K562 (cell line): ENCODE data around the gene FBXL12. TPM values are rescaled to one million over a fixed set of nuclear protein-coding genes. Genes with fewer than 3 reads are reported as not detected.

ENCODE experiments used
- ARID1B ChIP-seq: fragments of 450-650 bp; IDR thresholded peaks from 2 replicates; pipeline ENCODE4 v1.6.1; 2016; ENCODE audit warnings: antibody characterized with exemption, mild to moderate bottlenecking, inconsistent platforms
- ARID2 ChIP-seq: fragments of 450-650 bp; IDR thresholded peaks from 2 replicates; pipeline ENCODE4 v1.6.1; 2017; ENCODE audit warnings: antibody characterized with exemption, mild to moderate bottlenecking
- BCOR ChIP-seq: fragments of 450-650 bp; IDR thresholded peaks from 2 replicates; pipeline ENCODE4 v1.6.1; 2016
- DEAF1 ChIP-seq: fragments of 450-650 bp; formaldehyde crosslinking; IDR thresholded peaks from 2 replicates; pipeline ENCODE4 v1.4.0; 2020; ENCODE audit warnings: mild to moderate bottlenecking, moderate library complexity
- ELF1 ChIP-seq: fragments of 200-800 bp; sonication (Bioruptor generic); IDR thresholded peaks from 2 replicates; pipeline ENCODE4 v1.6.1; 2016; ENCODE audit warnings: missing genetic modification characterization, missing compliant biosample characterization
- ERF ChIP-seq: fragments of 450-650 bp; formaldehyde crosslinking; IDR thresholded peaks from 2 replicates; pipeline ENCODE4 v1.4.0; 2020; ENCODE audit warnings: mild to moderate bottlenecking, mixed read lengths
- ETS1 ChIP-seq: conservative IDR thresholded peaks from 2 replicates; pipeline ENCODE4 v1.6.1; 2011; ENCODE audit warnings: low read depth, mild to moderate bottlenecking, low read length; ENCODE audit not compliant: control insufficient read depth
- HDAC3 ChIP-seq: fragments of 450-650 bp; IDR thresholded peaks from 2 replicates; pipeline ENCODE4 v1.6.1; 2018; ENCODE audit warnings: borderline replicate concordance, mild to moderate bottlenecking, moderate library complexity; ENCODE audit not compliant: partially characterized antibody
- KDM2B ChIP-seq: fragments of 250-450 bp; sonication (Bioruptor Pico); IDR thresholded peaks from 2 replicates; pipeline ENCODE4 v1.8.0; 2021; ENCODE audit warnings: mild to moderate bottlenecking, moderate library complexity
- MLLT1 ChIP-seq, 2 experiments: fragments of 450-650 bp; IDR thresholded peaks; 2 replicates each; pipeline ENCODE4 v1.6.1; 2016
- MTA2 ChIP-seq: fragments of 450-650 bp; IDR thresholded peaks from 2 replicates; pipeline ENCODE4 v1.6.1; 2016; ENCODE audit warnings: low read depth
- PKNOX1 ChIP-seq: fragments of 450-650 bp; IDR thresholded peaks from 2 replicates; pipeline ENCODE4 v1.6.1; 2016
- POLR2H ChIP-seq: IDR thresholded peaks from 2 replicates; pipeline ENCODE4 v1.6.1; 2016; ENCODE audit warnings: missing genetic modification characterization, low read depth, mild to moderate bottlenecking, control low read depth, missing compliant biosample characterization, moderate library complexity
- RREB1 ChIP-seq: fragments of 250-450 bp; sonication (Bioruptor Pico); IDR thresholded peaks from 2 replicates; pipeline ENCODE4 v1.4.0; 2020
- SMARCE1 ChIP-seq: fragments of 450-650 bp; IDR thresholded peaks from 2 replicates; pipeline ENCODE4 v1.7.1; 2016; ENCODE audit warnings: mild to moderate bottlenecking
- TBP ChIP-seq: optimal IDR thresholded peaks from 2 replicates; pipeline ENCODE3; 2011; ENCODE audit warnings: low read depth, low read length, improper control_type of control experiment
- ZNF232 ChIP-seq: sonication (generic); formaldehyde crosslinking; IDR thresholded peaks from 2 replicates; pipeline ENCODE4 v1.8.0; 2022; ENCODE audit warnings: mild to moderate bottlenecking, missing genetic modification reagents
- ZNF431 ChIP-seq: sonication (generic); formaldehyde crosslinking; IDR thresholded peaks from 2 replicates; pipeline ENCODE4 v1.8.0; 2022; ENCODE audit warnings: mild to moderate bottlenecking, missing genetic modification reagents
- polyA plus RNA-seq, 8 experiments: library from polyadenylated mRNA; depleted of rRNA in 4 of 8; stranded (reverse) in 5 of 8; unstranded in 3 of 8; fragments of >200 nt; fragmentation: Nextera tagmentation in 2 of 8; fragmentation: Illumina TruSeq in 1 of 8; extraction: Ambion mirVana in 2 of 8; extraction: Trizol in 1 of 8; gene quantifications; 2 replicates each; pipeline versions ENCODE4 v1.2.1 to v1.2.3, GENCODE V29; 2011 to 2014; ENCODE audit warnings: inconsistent platforms in 1 of 8, missing spikeins in 1 of 8
- total RNA-seq, 7 experiments: library from RNA; depleted of rRNA in 6 of 7; stranded (reverse); fragments of >200 nt in 6 of 7; fragmentation: Illumina TruSeq in 2 of 7; extraction: Trizol in 2 of 7; gene quantifications; 2 replicates each; pipeline versions ENCODE4 v1.2.1 to v1.2.3, GENCODE V29; 2011 to 2021; ENCODE audit warnings: low replicate concordance in 1 of 7

FBXL12 gene
- total and polyA plus RNA-seq, 9 of the 15 experiments (the other 6 are each of a cell fraction or from before 2014, with no cell fraction given) = 2.7 to 40.5 (median 26.5) TPM

- no peak for TF ChIP-seq ETS1
- no peak for TF ChIP-seq ARID1B
- TF ChIP-seq DEAF1 (CRISPR knock-in tag) = no peak
- TF ChIP-seq POLR2H = no peak
- TF ChIP-seq ERF (CRISPR knock-in tag) = no peak
- TF ChIP-seq SMARCE1 = no peak
- TF ChIP-seq TBP = peak; percentile 53
- peak; percentile 95 for TF ChIP-seq PKNOX1
- TF ChIP-seq HDAC3 = no peak
- no peak for TF ChIP-seq ELF1 (tag)
- TF ChIP-seq MTA2 = no peak
- TF ChIP-seq ARID2 = no peak
- no peak for TF ChIP-seq ZNF232 (CRISPR knock-in tag)
- no peak for TF ChIP-seq KDM2B (CRISPR knock-in tag)
- peak; percentile 100 for TF ChIP-seq RREB1 (CRISPR knock-in tag)
- no peak for TF ChIP-seq MLLT1 (IDR thresholded peaks at IDR 0.05)
- TF ChIP-seq BCOR = no peak
- 0 out of 2 replicates have a peak, but pooled peaks have one; percentile 56 for TF ChIP-seq ZNF431 (CRISPR knock-in tag)
Measured at GRCh38 chr19:9834726-9835506, 16.0 kb upstream of the FBXL12 start, which contains the start of gene PIN1 (continued).
